Mesothelial cell of epicardium (in vitro differentiated cells): ENCODE measurements around the gene SEC14L6. TPM values are rescaled to one million over a fixed set of nuclear protein-coding genes. Genes with fewer than 3 reads are reported as not detected.

Experiments used
- DNase-seq, 2 experiments: peaks; one replicate each; pipeline ENCODE4 v3.0.0; 2021; ENCODE audit warnings: low spot score in 2 of 2; ENCODE audit not compliant: unreplicated experiment in 2 of 2
- H3K27ac Mint-ChIP-seq: 2 replicates; pipeline ENCODE4 v1.8.0; 2021; ENCODE audit warnings: mixed read lengths
- H3K27me3 Mint-ChIP-seq: 2 replicates; pipeline ENCODE4 v1.8.0; 2021; ENCODE audit warnings: low read depth, mixed read lengths
- H3K36me3 Mint-ChIP-seq: 2 replicates; pipeline ENCODE4 v1.8.0; 2021; ENCODE audit warnings: mixed read lengths
- H3K4me1 Mint-ChIP-seq: 2 replicates; pipeline ENCODE4 v1.8.0; 2021; ENCODE audit warnings: mixed read lengths
- H3K4me3 Mint-ChIP-seq: 2 replicates; pipeline ENCODE4 v1.8.0; 2021; ENCODE audit warnings: mild to moderate bottlenecking, moderate library complexity, mixed read lengths
- H3K9me3 Mint-ChIP-seq: 2 replicates; pipeline ENCODE4 v1.8.0; 2021; ENCODE audit warnings: mixed read lengths
- total RNA-seq: library from RNA; stranded (reverse); gene quantifications from 3 replicates; pipeline ENCODE4 v1.2.1, GENCODE V29; 2021
- TF ChIP-seq, protein P1 (sequence below): fragments of 200-600 bp; sonication (generic); IDR thresholded peaks from one replicate; pipeline ENCODE4 v1.5.0; 2021; ENCODE audit warnings: antibody characterized with exemption; ENCODE audit not compliant: unreplicated experiment

Gene SEC14L6
- total RNA-seq, 1 donor from 2014 or later: 2.1 TPM

DNA sequence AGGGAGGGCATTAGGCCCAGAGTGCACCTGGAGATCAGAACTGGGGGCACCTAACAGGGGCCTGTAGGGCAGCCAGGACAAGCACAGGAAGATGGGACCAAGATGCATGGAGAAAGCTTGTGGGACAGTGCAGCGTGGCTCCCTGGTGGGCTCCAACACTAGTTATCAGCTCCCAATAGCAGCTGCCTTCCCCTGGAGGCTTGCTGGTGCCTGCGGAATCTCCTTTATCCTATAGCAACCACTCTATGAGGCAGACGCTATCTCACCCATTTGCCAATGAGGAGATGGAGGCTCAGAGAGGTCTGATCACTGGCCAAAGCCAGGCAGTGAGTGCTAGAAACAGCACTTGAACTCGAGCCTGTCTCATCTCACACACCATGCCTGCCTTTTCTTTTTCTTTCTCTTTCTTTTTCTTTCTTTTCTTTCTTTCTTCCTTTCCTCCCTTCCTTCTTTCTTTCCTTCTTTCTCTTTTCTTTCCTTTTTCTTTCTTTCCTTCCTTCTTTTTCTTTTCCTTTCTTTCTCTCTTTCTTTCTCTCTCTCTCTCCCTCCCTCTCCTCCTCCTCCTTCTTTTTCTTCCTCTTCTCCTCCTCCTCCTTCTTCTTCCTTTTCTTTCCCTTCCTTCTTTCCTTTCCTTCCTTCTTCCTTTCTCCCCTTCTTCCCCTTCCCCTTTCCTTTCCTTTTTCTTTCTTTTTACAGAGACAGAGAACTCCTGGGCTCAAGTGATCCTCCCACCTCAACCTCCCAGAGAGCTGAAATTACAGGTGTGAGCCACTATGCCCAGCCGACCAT lies 25.0 kb downstream of the SEC14L6 start:
- Mint-ChIP-seq H3K36me3 (no peaks in the 10 kb centered on the region), H3K4me1 (peaks cover 5% of the 10 kb centered on the region), H3K9me3 (no peaks in the 10 kb centered on the region), H3K27ac (no peak overlapping the region), H3K27me3 (peaks cover 3% of the 10 kb centered on the region), H3K4me3 (no peak overlapping the region)
- DNase-seq: no peak
- TF ChIP-seq, protein P1, sequence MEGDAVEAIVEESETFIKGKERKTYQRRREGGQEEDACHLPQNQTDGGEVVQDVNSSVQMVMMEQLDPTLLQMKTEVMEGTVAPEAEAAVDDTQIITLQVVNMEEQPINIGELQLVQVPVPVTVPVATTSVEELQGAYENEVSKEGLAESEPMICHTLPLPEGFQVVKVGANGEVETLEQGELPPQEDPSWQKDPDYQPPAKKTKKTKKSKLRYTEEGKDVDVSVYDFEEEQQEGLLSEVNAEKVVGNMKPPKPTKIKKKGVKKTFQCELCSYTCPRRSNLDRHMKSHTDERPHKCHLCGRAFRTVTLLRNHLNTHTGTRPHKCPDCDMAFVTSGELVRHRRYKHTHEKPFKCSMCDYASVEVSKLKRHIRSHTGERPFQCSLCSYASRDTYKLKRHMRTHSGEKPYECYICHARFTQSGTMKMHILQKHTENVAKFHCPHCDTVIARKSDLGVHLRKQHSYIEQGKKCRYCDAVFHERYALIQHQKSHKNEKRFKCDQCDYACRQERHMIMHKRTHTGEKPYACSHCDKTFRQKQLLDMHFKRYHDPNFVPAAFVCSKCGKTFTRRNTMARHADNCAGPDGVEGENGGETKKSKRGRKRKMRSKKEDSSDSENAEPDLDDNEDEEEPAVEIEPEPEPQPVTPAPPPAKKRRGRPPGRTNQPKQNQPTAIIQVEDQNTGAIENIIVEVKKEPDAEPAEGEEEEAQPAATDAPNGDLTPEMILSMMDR: no peak

GRCh38 chr22:30519842-30520425 lies 26.6 kb downstream of the SEC14L6 start:
- TF ChIP-seq, protein P1: no peak
- no peaks in the 10 kb centered on the region for H3K36me3 Mint-ChIP-seq
- H3K9me3 Mint-ChIP-seq: no peaks in the 10 kb centered on the region
- peaks cover 4% of the 10 kb centered on the region for H3K27me3 Mint-ChIP-seq
- H3K27ac Mint-ChIP-seq: no peak overlapping the region
- no peak overlapping the region for H3K4me3 Mint-ChIP-seq
- peaks cover 5% of the 10 kb centered on the region for H3K4me1 Mint-ChIP-seq
- no peak for DNase-seq

- DNase-seq: no peak
- Mint-ChIP-seq H3K4me3 (no peak overlapping the region), H3K9me3 (peaks cover 3% of the 10 kb centered on the region), H3K36me3 (no peaks in the 10 kb centered on the region), H3K4me1 (no peaks in the 10 kb centered on the region), H3K27ac (no peak overlapping the region), H3K27me3 (peaks cover 5% of the 10 kb centered on the region)
- TF ChIP-seq, protein P1: no peak
These were observed 29.8 kb downstream of the SEC14L6 start for GRCh38 chr22:30516731-30517130.

- H3K27ac Mint-ChIP-seq: no peak overlapping the region
- no peak for DNase-seq
- H3K4me1 Mint-ChIP-seq: no peaks in the 10 kb centered on the region
- TF ChIP-seq, protein P1: no peak
- H3K27me3 Mint-ChIP-seq: peaks cover 5% of the 10 kb centered on the region
- H3K4me3 Mint-ChIP-seq: no peak overlapping the region
- H3K9me3 Mint-ChIP-seq: peaks cover 3% of the 10 kb centered on the region
- H3K36me3 Mint-ChIP-seq: no peaks in the 10 kb centered on the region
These were observed 30.3 kb downstream of the SEC14L6 start for GRCh38 chr22:30516273-30516672.

GRCh38 chr22:30514252-30514651 lies 32.3 kb downstream of the SEC14L6 start:
- no peak overlapping the region for H3K4me3 Mint-ChIP-seq
- H3K27me3 Mint-ChIP-seq: peaks cover 5% of the 10 kb centered on the region
- DNase-seq: no peak
- H3K4me1 Mint-ChIP-seq: no peaks in the 10 kb centered on the region
- H3K36me3 Mint-ChIP-seq: no peaks in the 10 kb centered on the region
- peaks cover 3% of the 10 kb centered on the region for H3K9me3 Mint-ChIP-seq
- TF ChIP-seq, protein P1: no peak
- no peak overlapping the region for H3K27ac Mint-ChIP-seq
